GM12874 (cell line): ENCODE results near the gene SMARCD2.

ENCODE experiments used
- TF ChIP-seq, protein P1 (sequence below): IDR thresholded peaks from 2 replicates; pipeline ENCODE4 v1.5.1; 2011; ENCODE audit warnings: low read depth, mild to moderate bottlenecking, control low read depth, low read length, moderate library complexity; ENCODE audit not compliant: insufficient read depth

Gene SMARCD2

DNA sequence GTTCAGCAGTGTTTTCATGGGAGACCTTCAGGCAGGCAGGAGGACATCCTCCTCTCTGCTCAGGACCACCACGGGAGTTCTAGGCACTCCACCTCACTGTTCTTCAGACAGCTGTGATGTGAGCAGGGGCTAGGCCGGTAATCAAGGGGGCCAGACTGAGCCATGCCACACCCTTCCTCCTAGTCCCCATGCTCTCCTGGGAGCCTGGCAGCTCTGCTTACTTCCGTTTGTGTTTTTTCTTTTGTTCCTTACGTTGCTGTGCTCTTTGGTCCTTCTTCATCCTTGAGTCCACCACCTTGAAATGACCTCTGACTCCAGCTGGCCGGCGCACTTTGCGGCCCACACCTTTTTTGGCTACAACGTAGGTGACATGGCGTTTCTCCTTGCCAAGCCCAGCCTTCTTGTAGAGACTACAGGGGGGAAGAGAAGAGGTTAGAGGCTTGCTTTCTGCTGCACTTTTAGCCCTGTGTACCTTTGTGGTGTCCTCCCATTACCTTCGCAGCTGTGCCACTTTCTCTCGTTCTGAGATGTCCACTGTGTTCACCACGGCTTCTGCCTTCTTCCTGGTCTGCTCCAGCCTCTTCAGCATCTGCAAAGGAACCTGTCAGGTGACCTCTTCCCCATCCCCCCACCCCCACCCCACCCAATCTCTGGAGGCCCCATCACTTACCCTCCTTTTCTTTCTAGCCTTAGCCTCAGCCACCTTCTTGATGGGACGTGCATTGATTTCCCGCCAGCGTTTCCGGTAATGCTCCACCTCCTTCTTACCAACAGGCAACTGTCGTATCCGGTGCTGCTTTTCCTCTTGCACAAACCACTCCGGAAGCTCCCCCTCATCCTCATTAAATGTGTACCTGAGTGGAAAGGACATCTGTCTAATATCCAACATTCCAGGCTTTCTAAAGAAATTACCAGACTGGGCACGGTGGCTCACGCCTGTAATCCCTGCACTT lies 22.6 kb downstream of the SMARCD2 start:
- TF ChIP-seq, protein P1, sequence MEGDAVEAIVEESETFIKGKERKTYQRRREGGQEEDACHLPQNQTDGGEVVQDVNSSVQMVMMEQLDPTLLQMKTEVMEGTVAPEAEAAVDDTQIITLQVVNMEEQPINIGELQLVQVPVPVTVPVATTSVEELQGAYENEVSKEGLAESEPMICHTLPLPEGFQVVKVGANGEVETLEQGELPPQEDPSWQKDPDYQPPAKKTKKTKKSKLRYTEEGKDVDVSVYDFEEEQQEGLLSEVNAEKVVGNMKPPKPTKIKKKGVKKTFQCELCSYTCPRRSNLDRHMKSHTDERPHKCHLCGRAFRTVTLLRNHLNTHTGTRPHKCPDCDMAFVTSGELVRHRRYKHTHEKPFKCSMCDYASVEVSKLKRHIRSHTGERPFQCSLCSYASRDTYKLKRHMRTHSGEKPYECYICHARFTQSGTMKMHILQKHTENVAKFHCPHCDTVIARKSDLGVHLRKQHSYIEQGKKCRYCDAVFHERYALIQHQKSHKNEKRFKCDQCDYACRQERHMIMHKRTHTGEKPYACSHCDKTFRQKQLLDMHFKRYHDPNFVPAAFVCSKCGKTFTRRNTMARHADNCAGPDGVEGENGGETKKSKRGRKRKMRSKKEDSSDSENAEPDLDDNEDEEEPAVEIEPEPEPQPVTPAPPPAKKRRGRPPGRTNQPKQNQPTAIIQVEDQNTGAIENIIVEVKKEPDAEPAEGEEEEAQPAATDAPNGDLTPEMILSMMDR = no peak

DNA sequence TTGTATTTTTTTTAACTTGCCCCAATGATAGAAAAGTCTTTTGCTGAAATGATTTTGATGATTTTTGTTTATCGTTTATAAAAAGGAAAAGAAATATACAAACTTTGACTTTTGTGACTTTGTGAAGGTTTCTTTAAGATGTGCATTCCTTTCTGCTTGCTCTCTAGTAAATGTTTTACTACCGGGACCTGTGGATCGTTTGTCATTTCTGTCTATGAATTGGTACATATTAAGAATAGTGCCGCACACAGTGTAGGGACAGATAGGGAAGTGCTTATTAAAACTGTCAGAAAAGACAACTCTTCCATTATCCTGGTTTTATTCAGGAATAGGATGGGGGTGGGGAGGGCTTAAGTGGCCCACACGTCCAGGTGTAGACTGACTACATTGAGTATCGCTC lies 23.4 kb downstream of the SMARCD2 start:
- TF ChIP-seq, protein P1 = no peak

DNA sequence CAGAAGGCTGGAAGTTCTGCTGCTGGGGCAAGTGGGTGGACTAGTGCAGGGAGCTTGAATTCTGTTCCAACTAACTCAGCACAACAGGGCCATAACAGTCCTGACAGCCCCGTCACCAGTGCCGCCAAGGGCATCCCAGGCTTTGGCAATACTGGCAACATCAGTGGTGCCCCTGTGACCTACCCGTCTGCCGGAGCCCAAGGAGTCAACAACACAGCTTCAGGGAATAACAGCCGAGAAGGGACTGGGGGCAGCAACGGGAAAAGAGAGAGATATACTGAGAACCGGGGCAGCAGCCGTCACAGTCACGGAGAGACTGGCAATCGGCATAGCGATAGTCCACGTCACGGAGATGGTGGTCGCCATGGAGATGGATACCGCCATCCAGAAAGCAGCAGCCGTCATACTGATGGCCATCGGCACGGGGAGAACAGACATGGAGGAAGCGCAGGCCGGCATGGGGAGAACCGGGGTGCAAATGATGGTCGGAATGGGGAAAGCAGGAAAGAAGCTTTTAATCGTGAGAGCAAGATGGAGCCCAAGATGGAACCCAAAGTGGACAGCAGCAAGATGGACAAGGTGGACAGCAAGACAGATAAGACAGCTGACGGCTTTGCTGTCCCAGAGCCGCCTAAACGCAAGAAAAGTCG lies 24.6 kb downstream of the SMARCD2 start:
- TF ChIP-seq, protein P1 = no peak

DNA sequence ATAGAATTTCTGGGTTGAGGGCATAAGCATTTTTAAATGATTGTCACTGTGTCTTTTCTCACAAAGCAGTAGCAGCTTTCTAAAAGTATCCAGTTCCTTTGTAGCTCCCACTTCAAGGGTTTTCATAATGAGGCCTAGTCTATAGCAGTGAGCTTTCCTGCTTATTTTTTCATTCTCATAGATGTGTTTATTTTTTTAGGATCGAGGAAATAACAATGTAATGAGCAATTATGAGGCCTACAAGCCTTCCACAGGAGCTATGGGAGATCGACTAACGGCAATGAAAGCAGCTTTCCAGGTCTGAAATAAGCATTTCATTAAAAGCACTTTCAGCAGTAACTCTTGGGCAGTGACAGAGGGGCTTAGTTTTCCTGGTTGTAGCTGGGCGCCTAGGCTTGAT lies 25.8 kb downstream of the SMARCD2 start:
- TF ChIP-seq, protein P1 = no peak

DNA sequence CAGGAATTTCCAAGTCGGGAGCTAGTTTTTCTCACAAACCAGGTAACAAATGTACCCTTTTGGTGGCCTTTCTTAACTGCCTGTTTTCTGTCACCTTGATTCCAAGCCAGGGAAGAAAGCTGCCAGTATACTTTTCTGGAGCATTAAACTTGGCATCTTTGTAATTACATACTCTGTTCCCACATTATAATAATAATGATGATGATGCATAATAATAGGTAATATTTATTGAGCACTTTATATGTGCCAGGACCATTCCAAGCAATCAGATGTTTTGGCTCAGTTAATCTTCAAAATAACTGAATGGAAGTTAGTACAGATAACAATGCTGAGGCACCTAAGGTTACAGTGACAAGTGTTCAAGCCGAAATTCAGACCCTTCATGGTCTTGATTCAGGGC lies 26.4 kb downstream of the SMARCD2 start:
- TF ChIP-seq, protein P1 = no peak

DNA sequence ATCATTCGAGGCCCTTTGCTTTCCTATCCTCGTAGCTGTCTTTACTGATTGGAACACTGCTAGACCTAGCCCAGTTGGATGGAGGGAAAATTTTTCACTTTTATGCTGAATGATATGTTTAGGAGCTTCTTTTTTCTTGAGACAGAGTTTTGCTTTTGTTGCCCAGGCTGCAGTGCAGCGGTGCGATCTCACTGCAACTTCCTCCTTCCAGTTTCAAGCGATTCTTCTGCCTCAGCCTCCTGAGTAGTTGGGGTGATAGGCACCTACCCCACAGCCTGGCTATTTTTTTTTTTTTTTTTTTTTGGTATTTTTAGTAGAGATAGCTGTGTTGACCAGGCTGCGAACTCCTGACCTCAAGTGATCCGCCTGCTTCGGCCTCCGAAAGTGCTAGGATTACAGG lies 32.5 kb downstream of the SMARCD2 start:
- TF ChIP-seq, protein P1 = no peak

DNA sequence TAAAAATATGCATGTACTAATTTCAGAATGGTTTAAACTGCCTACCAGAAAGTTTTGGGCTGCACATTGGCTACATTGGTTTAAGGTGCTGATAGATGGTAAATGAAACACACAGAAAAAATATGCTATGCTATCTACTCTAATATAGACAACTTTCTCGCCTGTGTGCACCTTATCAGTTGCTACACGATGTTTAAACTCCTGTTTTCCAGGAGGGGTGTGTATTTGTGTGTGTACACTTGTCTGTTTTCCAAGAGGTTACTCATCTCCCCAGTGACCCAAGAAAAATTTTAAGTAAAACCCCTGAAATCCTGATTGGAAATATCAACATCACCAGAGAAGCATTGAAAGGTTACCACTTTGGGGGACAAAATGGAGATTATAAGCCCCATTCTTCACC lies 36.9 kb downstream of the SMARCD2 start:
- TF ChIP-seq, protein P1 = no peak
